Measurements from ENCODE around the gene CGRRF1. TPM values are rescaled to one million over a fixed set of nuclear protein-coding genes. Genes with fewer than 3 reads are reported as not detected.

The CGRRF1 gene
- total and polyA plus RNA-seq, 10 of the 15 experiments (the other 5 are each of a cell fraction or from before 2014, with no cell fraction given) = 5.5 to 47.7 (median 13.5) TPM

GRCh38 chr14:54537651-54538050 lies 27.9 kb downstream of the CGRRF1 start:
- 100% methylated on average over 2 of the region's 2 CpGs for WGBS (ENCODE audit: insufficient coverage, insufficient replicate concordance, low lambda C conversion rate, missing lambda C conversion rate)

More at GRCh38 chr14:54537651-54538050, 27.9 kb downstream of the CGRRF1 start:
- H3K4me3 ChIP-seq = no peak overlapping the region
- no peak overlapping the region for H2AFZ ChIP-seq (ENCODE audit: control insufficient read depth, low read depth, low read length)
- ChIA-PET POLR2A (interaction anchor here (0.6 kb wide), 1 partner anchor 377 kb away, joined by 3 read pairs; no protein-coding TSS in a partner anchor), CTCF (interaction anchor here (1.6 kb wide), 1 partner anchor 17 kb away, joined by 3 read pairs; no protein-coding TSS in a partner anchor), SMC1A (ENCODE audit: uncharacterized antibody, unreplicated experiment) (interaction anchor here (1.4 kb wide), 1 partner anchor 12 kb away, joined by 4 read pairs; no protein-coding TSS in a partner anchor), RAD21 (ENCODE audit: unreplicated experiment) (interaction anchor here (1.2 kb wide), 1 partner anchor 28 kb away, joined by 3 read pairs; the partner anchor contains the start of gene CGRRF1)
- intact Hi-C loops (cut with micrococcal nuclease; ENCODE audit: unreplicated experiment) (no loop called here), in situ Hi-C loops (cut with MboI) (no loop called here)
- TF ChIP-seq ZBTB4 (CRISPR knock-in tag; IDR thresholded peaks at IDR 0.05) (no peak), CTCF (IDR thresholded peaks at IDR 0.05 in 2 of 3, conservative IDR thresholded peaks at IDR 0.05 in 1 of 3; ENCODE audit: control insufficient read depth in 2 of 3, extremely low read depth in 1 of 3, insufficient read depth in 1 of 3, low read depth in 3 of 3, low read length in 3 of 3) (no peak), IRF5 (IDR thresholded peaks at IDR 0.05; ENCODE audit: borderline replicate concordance) (no peak), BRCA1 (IDR thresholded peaks at IDR 0.05; ENCODE audit: low read depth, low read length) (no peak), EED (IDR thresholded peaks at IDR 0.05; ENCODE audit: low read depth) (no peak), SMC3 (IDR thresholded peaks at IDR 0.05; ENCODE audit: borderline replicate concordance, low read length) (no peak), FOS (IDR thresholded peaks at IDR 0.05; ENCODE audit: borderline replicate concordance, extremely low read depth, insufficient read length) (no peak), ZNF384 (IDR thresholded peaks at IDR 0.05; ENCODE audit: borderline replicate concordance, low read depth, low read length) (no peak), RBBP5 (conservative IDR thresholded peaks at IDR 0.05) (no peak), SP1 (IDR thresholded peaks at IDR 0.05; ENCODE audit: low read depth, low read length) (no peak), MTA2 (IDR thresholded peaks at IDR 0.05; ENCODE audit: low read depth) (no peak), TCF3 (IDR thresholded peaks at IDR 0.05; ENCODE audit: borderline replicate concordance, insufficient read depth, low read depth, low read length) (no peak), SKIL (IDR thresholded peaks at IDR 0.05; ENCODE audit: low read depth, poor library complexity, severe bottlenecking) (no peak), CHD4 (IDR thresholded peaks at IDR 0.05) (no peak), KAT2A (conservative IDR thresholded peaks at IDR 0.05; ENCODE audit: control insufficient read depth, low read depth, low read length) (no peak), ETV6 (conservative IDR thresholded peaks at IDR 0.05 in 1 of 2, IDR thresholded peaks at IDR 0.05 in 1 of 2; ENCODE audit: borderline replicate concordance in 1 of 2, low read depth in 1 of 2) (no peak)
- peaks cover 3% of the 10 kb centered on the region; the same call in 1 of the 2 replicates for H3K4me1 ChIP-seq (ENCODE audit: control insufficient read depth, insufficient read depth, low read length)
- no peaks in the 10 kb centered on the region for H3K27me3 ChIP-seq (replicated peaks in 1 of 2; ENCODE audit: control insufficient read depth in 2 of 2, insufficient read depth in 2 of 2, low read length in 1 of 2)
- no peaks in the 10 kb centered on the region; a peak in 1 of 4 replicates for H3K36me3 ChIP-seq (ENCODE audit: control insufficient read depth in 2 of 2, insufficient read depth in 2 of 2, low read length in 1 of 2)
- no TSS peak for BruUV-seq (replicated peaks)
- DNase-seq (ENCODE audit: low read depth, low spot score) (no peak), ATAC-seq (no peak), FAIRE-seq (no peak)
- H3K79me2 ChIP-seq (ENCODE audit: control insufficient read depth, insufficient read depth, low read length) = no peaks in the 10 kb centered on the region
- no peaks in the 10 kb centered on the region for H3K9me3 ChIP-seq (replicated peaks; ENCODE audit: control insufficient read depth, insufficient read depth, low read length)
- no peak overlapping the region for H3K27ac ChIP-seq (ENCODE audit: control insufficient read depth, insufficient read depth)
- H3K4me2 ChIP-seq (ENCODE audit: control insufficient read depth, insufficient read depth) = no peak overlapping the region
- no peaks in the 10 kb centered on the region for H4K20me1 ChIP-seq (ENCODE audit: control insufficient read depth, insufficient read depth)
- H3K9ac ChIP-seq (ENCODE audit: control insufficient read depth, insufficient read depth, low read length) = no peak overlapping the region

Data from GM12878 (cell line).